Heart left ventricle (tissue), 16 donors: Measurements from ENCODE around the gene PRR13. TPM values are rescaled to one million over a fixed set of nuclear protein-coding genes. Genes with fewer than 3 reads are reported as not detected.
A peak's percentile ranks its signal among the peaks of the same experiment; 100 is the strongest.

Source experiments
- ATAC-seq, 4 donors: fragments of 200-7000 bp; cut with Tn5 transposase; one replicate each; pipeline ENCODE4 v1.9.1; 2020 to 2022; ENCODE audit warnings: moderate library complexity in 4 of 4, mild to moderate bottlenecking in 3 of 4, moderate number of reproducible peaks in 1 of 4
- DNase-seq, 5 donors: peaks; one replicate each; pipeline ENCODE4 v3.0.0-alpha.2; 2020
- H3K27ac ChIP-seq, 12 donors: fragments of 200-600 bp; sonication (generic) in 4 of 12; one replicate each; pipeline versions ENCODE4 v1.5.0 to v1.8.0; 2016 to 2022; ENCODE audit warnings: mild to moderate bottlenecking in 2 of 12
- H3K27me3 ChIP-seq, 9 donors: fragments of 200-600 bp; sonication (generic) in 2 of 9; one replicate each; pipeline versions ENCODE4 v1.5.1 to v1.8.0; 2016 to 2022; ENCODE audit warnings: mild to moderate bottlenecking in 3 of 9
- H3K36me3 ChIP-seq, 9 donors: fragments of 200-600 bp; sonication (generic) in 2 of 9; one replicate each; pipeline versions ENCODE4 v1.5.0 to v1.8.0; 2018 to 2022; ENCODE audit warnings: mild to moderate bottlenecking in 2 of 9
- H3K4me1 ChIP-seq, 12 donors: fragments of 200-600 bp; sonication (generic) in 4 of 12; one replicate each; pipeline versions ENCODE4 v1.5.0 to v1.8.0; 2016 to 2022; ENCODE audit warnings: mild to moderate bottlenecking in 3 of 12
- H3K4me3 ChIP-seq, 12 donors: fragments of 200-600 bp; sonication (generic) in 4 of 12; one replicate each; pipeline versions ENCODE4 v1.5.0 to v1.8.0; 2017 to 2022; ENCODE audit warnings: mild to moderate bottlenecking in 9 of 12, moderate library complexity in 4 of 12
- H3K9me3 ChIP-seq, 12 donors: fragments of 200-600 bp; sonication (generic) in 4 of 12; one replicate each; pipeline versions ENCODE4 v1.5.0 to v1.8.0; 2016 to 2022; ENCODE audit warnings: mild to moderate bottlenecking in 1 of 12
- CTCF ChIP-seq, 12 donors: fragments of 200-600 bp; sonication (generic) in 4 of 12; IDR thresholded peaks; one replicate each; pipeline versions ENCODE4 v1.5.0 to v1.8.0; 2018 to 2022; ENCODE audit warnings: antibody characterized with exemption in 12 of 12, mild to moderate bottlenecking in 5 of 12
- POLR2A ChIP-seq, 2 donors: fragments of 450-650 bp; IDR thresholded peaks; one replicate each; pipeline ENCODE4 v1.6.1; 2017; ENCODE audit warnings: antibody characterized with exemption in 2 of 2, mild to moderate bottlenecking in 2 of 2, moderate library complexity in 2 of 2
- WGBS, 4 donors: extraction: QIAGEN DNeasy Blood & Tissue Kit in 2 of 4; methylation state at CpG; one replicate each; pipeline versions ENCODE4 v1.1.5 to v1.1.7; 2013 to 2018; 5-methylcytosine and 5-hydroxymethylcytosine counted together
- intact Hi-C, 10 donors: fragments of 100-400 bp; cut with DNase I; formaldehyde crosslinking; loops; one replicate each; pipeline versions ENCODE4 v1.11.1 to v1.14.2; 2022
- polyA plus RNA-seq, 2 donors: library from polyadenylated mRNA; stranded (reverse); fragments of 200-250 nt; gene quantifications; one replicate each; pipeline ENCODE4 v1.2.3, GENCODE V29; 2013
- total RNA-seq, 9 donors: library from RNA; depleted of rRNA in 2 of 9; stranded (reverse); fragments of >200 nt in 2 of 9; fragmentation: NEBNext Ultra II Directional in 3 of 9; extraction: Animal tissue kit (Norgen Biotek cat#: 25700) in 3 of 9; gene quantifications; one replicate each; pipeline versions ENCODE4 v1.1.0 to v1.2.4, GENCODE V29; 2016 to 2023
- donor health status: ischemic (EF 13 %, LVEDD 7.1; RV severe dilation, severe dysfunction).
- donor health status: healthy with polysubstance abuse.
- donor health status: DM: no; HTN: yes; CAD: no.
- donor health status: DM: no; HTN: no; CAD: no.
- donor health status: ischemic (EF 25% LVEDD 6.9; RV normal size, moderate dysfunction).
- donor health status: ischemic (EF 25% LVEDD 5.7; RV mildly dilated, moderate dysfunction).
- donor health status: healthy.
- donor health status: DM: yes; HTN: yes; CAD: no.
- donor health status: ischemic (EF 35%, LVEDD 5.7; RV mildly dilated, moderate dysfunction).
- donor health status: nonischemic (EF 11% LVEDD 7.7; RV severe dilation, severe dysfunction).
- donor health status: DM: yes; HTN: yes; CAD: no.
- donor health status: PGD.
- donor health status: ischemic (EF 29% LVEDD 5.4; RV normal size, mild dysfunction).
- donor health status: nonischemic (EF 23%, LVEDD 6.1; RV moderate dilation, normal function).

PRR13 gene
- total and polyA plus RNA-seq, 11 donors, result 25.7 to 121 (median 53.1) TPM

- peaks cover 0 to 24% (median 7%) of the 10 kb centered on the region in 12 donors for H3K4me1 ChIP-seq
Observed at GRCh38 chr12:53484686-53485575, 43.4 kb downstream of the PRR13 start.

GRCh38 chr12:53485955-53486735, 44.6 kb downstream of the PRR13 start:
- Histone ChIP-seq H3K4me1 (peaks cover 0 to 19% (median 5%) of the 10 kb centered on the region in 12 donors), H3K36me3 (peaks cover 0 to 74% (median 63%) of the 10 kb centered on the region in 9 donors), H3K4me3 (no peak overlapping the region), H3K27me3 (no peaks in the 10 kb centered on the region), H3K27ac (no peak overlapping the region), H3K9me3 (no peaks in the 10 kb centered on the region)
- intact Hi-C loops, result no loop called here
- TF ChIP-seq CTCF (IDR thresholded peaks at IDR 0.05) (no peak), POLR2A (IDR thresholded peaks at IDR 0.05) (no peak)
- ATAC-seq (peak in 1 of 4 donors; percentile 4), DNase-seq (no peak)
- WGBS, 4 donors, result 94 to 98% (median 95%) methylated on average over 8 to 10 of the region's 10 CpGs

More at GRCh38 chr12:53484686-53485575, 43.4 kb downstream of the PRR13 start:
- H3K36me3 ChIP-seq, result peaks cover 0 to 86% (median 76%) of the 10 kb centered on the region in 9 donors
- TF ChIP-seq POLR2A (IDR thresholded peaks at IDR 0.05), result no peak
- no peak for TF ChIP-seq CTCF (IDR thresholded peaks at IDR 0.05)
- intact Hi-C loops, result no loop called here
- ATAC-seq, result no peak
- no peak for DNase-seq
- WGBS, 4 donors, result 78 to 89% (median 84%) methylated on average over 10 of the region's 10 CpGs
- no peak overlapping the region for H3K4me3 ChIP-seq
- H3K9me3 ChIP-seq, result no peaks in the 10 kb centered on the region
- H3K27ac ChIP-seq, result no peak overlapping the region
- no peaks in the 10 kb centered on the region for H3K27me3 ChIP-seq

- 81 to 87% (median 84%) methylated on average over 14 to 17 of the region's 17 CpGs for WGBS, 4 donors
- intact Hi-C loops, result no loop called here
- TF ChIP-seq CTCF (IDR thresholded peaks at IDR 0.05) (no peak), POLR2A (IDR thresholded peaks at IDR 0.05) (no peak)
- peaks cover 0 to 13% (median 4%) of the 10 kb centered on the region in 12 donors for H3K4me1 ChIP-seq
- no peaks in the 10 kb centered on the region for H3K27me3 ChIP-seq
- H3K27ac ChIP-seq, result no peak overlapping the region
- H3K4me3 ChIP-seq, result no peak overlapping the region
- no peak for DNase-seq
- ATAC-seq, result no peak
- no peaks in the 10 kb centered on the region for H3K9me3 ChIP-seq
- peaks cover 0 to 66% (median 56%) of the 10 kb centered on the region in 9 donors for H3K36me3 ChIP-seq
Observed at GRCh38 chr12:53486736-53487487, 45.4 kb downstream of the PRR13 start.
